Prostate gland (tissue), 2 donors: Measurements from ENCODE around the gene PMM2. TPM values are rescaled to one million over a fixed set of nuclear protein-coding genes. Genes with fewer than 3 reads are reported as not detected.

Source experiments
- DNase-seq: peaks from one replicate; pipeline ENCODE4 v3.0.0-alpha.2; 2019; ENCODE audit warnings: low spot score
- H3K27ac ChIP-seq, 2 donors: fragments of 200-600 bp; sonication (generic); 2 replicates each; pipeline ENCODE4 v1.5.1; 2017 to 2019
- H3K27me3 ChIP-seq: fragments of 200-600 bp; sonication (generic); replicated peaks from 2 replicates; pipeline ENCODE4 v1.5.1; 2019; ENCODE audit not compliant: insufficient read depth
- H3K36me3 ChIP-seq, 2 donors: fragments of 200-600 bp; sonication (generic); 1 replicate in 1 of 2; 2 replicates in 1 of 2; pipeline versions ENCODE4 v1.5.1 to v1.8.1; 2017 to 2019
- H3K4me1 ChIP-seq: fragments of 200-600 bp; sonication (generic); replicated peaks from 2 replicates; pipeline ENCODE4 v1.5.1; 2019
- H3K4me3 ChIP-seq, 2 donors: fragments of 200-600 bp; sonication (generic); 2 replicates each; pipeline ENCODE4 v1.5.1; 2017 to 2019
- H3K9me3 ChIP-seq: fragments of 200-600 bp; sonication (generic); 2 replicates; pipeline ENCODE4 v1.5.1; 2017
- CTCF ChIP-seq, 4 experiments: fragments of 200-600 bp in 2 of 4; fragments of 450-650 bp in 2 of 4; sonication (generic) in 2 of 4; IDR thresholded peaks; 1 replicate in 3 of 4; 2 replicates in 1 of 4; pipeline ENCODE4 v1.5.1; 2016 to 2019; ENCODE audit warnings: antibody characterized with exemption in 4 of 4, mild to moderate bottlenecking in 2 of 4, moderate library complexity in 2 of 4
- POLR2A ChIP-seq: fragments of 450-650 bp; IDR thresholded peaks from one replicate; pipeline ENCODE4 v1.6.1; 2016; ENCODE audit warnings: antibody characterized with exemption, mild to moderate bottlenecking
- POLR2AphosphoS5 ChIP-seq: sonication (generic); formaldehyde crosslinking; IDR thresholded peaks from one replicate; pipeline ENCODE4 v1.6.1; 2017; ENCODE audit warnings: antibody characterized with exemption
- WGBS: methylation state at CpG from one replicate; pipeline ENCODE4 v1.1.5; 2018; 5-methylcytosine and 5-hydroxymethylcytosine counted together
- intact Hi-C: fragments of 100-400 bp; cut with DNase I; formaldehyde crosslinking; loops from one replicate; pipeline ENCODE4 v1.14.2; 2022
- total RNA-seq, 2 donors: library from RNA; depleted of rRNA; stranded (reverse); fragments of >200 nt; gene quantifications; one replicate each; pipeline ENCODE4 v1.1.0, GENCODE V29; 2016

The PMM2 gene
- total RNA-seq, 2 donors from 2014 or later = 30.6 to 39.2 TPM

GRCh38 chr16:8878523-8878911 lies 80.9 kb downstream of the PMM2 start:
- intact Hi-C loops = no loop called here
- no peak overlapping the region for H3K27ac ChIP-seq

GRCh38 chr16:8880839-8881510 lies 83.3 kb downstream of the PMM2 start:
- Histone ChIP-seq H3K4me1 (no peaks in the 10 kb centered on the region), H3K27ac (no peak overlapping the region), H3K27me3 (no peaks in the 10 kb centered on the region), H3K36me3 (no peaks in the 10 kb centered on the region), H3K9me3 (no peaks in the 10 kb centered on the region), H3K4me3 (no peak overlapping the region)
- DNase-seq = no peak
- TF ChIP-seq CTCF (IDR thresholded peaks at IDR 0.05) = no peak
- TF ChIP-seq POLR2AphosphoS5 = no peak
- no peak for TF ChIP-seq POLR2A
- WGBS = 95% methylated on average over 8 of the region's 8 CpGs
- intact Hi-C loops = loop anchor here (2.0 kb wide), 2 partner anchors 220 to 314 kb away; no protein-coding TSS in a partner anchor

More at GRCh38 chr16:8878523-8878911, 80.9 kb downstream of the PMM2 start:
- Histone ChIP-seq H3K4me1 (no peaks in the 10 kb centered on the region), H3K36me3 (no peaks in the 10 kb centered on the region), H3K27me3 (no peaks in the 10 kb centered on the region), H3K9me3 (no peaks in the 10 kb centered on the region), H3K4me3 (no peak overlapping the region)
- no peak for DNase-seq
- 53% methylated on average over 6 of the region's 6 CpGs for WGBS
- TF ChIP-seq POLR2A (no peak), POLR2AphosphoS5 (peak; percentile 21)

GRCh38 chr16:8882041-8882617 lies 84.5 kb downstream of the PMM2 start, which contains the start of gene LITAFD:
LITAFD (plus strand) TSS chr16:8882351; CDS start chr16:8884356, 2,005 bp downstream.
- WGBS = 67% methylated on average over 10 of the region's 10 CpGs
- Histone ChIP-seq H3K36me3 (no peaks in the 10 kb centered on the region), H3K9me3 (no peaks in the 10 kb centered on the region), H3K4me3 (no peak within 1 kb of the TSS), H3K27ac (no peak within 1 kb of the TSS), H3K4me1 (no peaks in the 10 kb centered on the region), H3K27me3 (no peaks in the 10 kb centered on the region)
- TF ChIP-seq POLR2AphosphoS5 (no peak), POLR2A (no peak), CTCF (IDR thresholded peaks at IDR 0.05) (no peak)
- no peak for DNase-seq
- intact Hi-C loops = no loop called here

GRCh38 chr16:8882725-8883377 lies 85.2 kb downstream of the PMM2 start:
- no peak for TF ChIP-seq POLR2A
- TF ChIP-seq POLR2AphosphoS5 = no peak
- no peak for TF ChIP-seq CTCF (IDR thresholded peaks at IDR 0.05)
- WGBS = 88% methylated on average over 17 of the region's 17 CpGs
- Histone ChIP-seq H3K27me3 (no peaks in the 10 kb centered on the region), H3K4me3 (no peak overlapping the region), H3K4me1 (no peaks in the 10 kb centered on the region), H3K27ac (no peak overlapping the region), H3K9me3 (no peaks in the 10 kb centered on the region), H3K36me3 (no peaks in the 10 kb centered on the region)
- intact Hi-C loops = no loop called here
- DNase-seq = no peak

DNA sequence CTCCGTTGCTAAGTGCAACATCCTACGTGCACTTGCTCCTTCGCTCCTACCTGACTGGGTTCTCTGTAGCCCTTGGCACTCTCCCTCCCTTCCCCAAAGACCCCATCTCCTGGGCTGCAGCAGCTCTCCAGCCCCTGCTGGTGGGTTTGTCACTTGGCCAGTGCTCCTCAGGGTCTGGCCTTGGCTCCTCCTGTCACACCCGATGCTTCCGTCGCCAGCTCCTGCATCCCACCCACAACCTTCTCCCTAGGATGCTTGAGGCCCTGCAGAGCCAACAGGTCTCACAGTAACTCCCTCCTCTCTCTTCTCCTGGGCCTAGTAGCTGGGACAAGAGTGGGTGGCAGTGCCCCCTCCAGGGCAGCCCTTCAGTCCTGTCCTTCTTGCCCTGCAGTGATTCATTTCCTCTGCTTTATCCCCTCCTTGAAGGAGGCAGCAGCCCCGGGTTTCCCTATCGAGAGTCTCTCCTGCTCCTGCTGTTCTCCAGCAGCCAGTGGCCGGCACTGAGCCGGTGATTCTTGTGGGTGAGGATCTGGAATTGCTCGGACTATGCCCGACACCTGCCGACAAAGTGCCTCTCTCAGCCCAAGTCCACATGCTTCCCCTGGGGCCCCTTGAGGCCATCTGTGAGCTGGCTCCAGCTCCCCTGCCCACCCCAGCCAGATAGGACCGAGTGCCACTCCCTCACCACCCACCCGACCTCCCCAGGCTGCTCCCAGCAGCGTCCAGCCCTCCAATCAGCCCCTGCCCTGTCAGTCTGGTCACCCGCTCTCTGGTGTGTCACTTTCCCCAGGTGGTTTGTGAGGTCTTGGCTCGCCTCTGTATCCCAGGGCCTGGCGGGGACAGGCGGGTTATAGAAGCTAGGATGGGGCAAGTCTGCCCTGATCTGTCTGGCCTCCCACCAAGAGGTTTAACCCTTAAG lies 88.3 kb downstream of the PMM2 start:
- intact Hi-C loops = no loop called here
- H3K27ac ChIP-seq = no peak overlapping the region
- no peak overlapping the region for H3K4me3 ChIP-seq
- TF ChIP-seq CTCF (IDR thresholded peaks at IDR 0.05) = no peak
- no peak for TF ChIP-seq POLR2A
- TF ChIP-seq POLR2AphosphoS5 = no peak
- DNase-seq = no peak
- no peaks in the 10 kb centered on the region for H3K27me3 ChIP-seq
- WGBS = 14% methylated on average over 17 of the region's 20 CpGs
- no peaks in the 10 kb centered on the region for H3K9me3 ChIP-seq
- H3K4me1 ChIP-seq = no peaks in the 10 kb centered on the region
- no peaks in the 10 kb centered on the region for H3K36me3 ChIP-seq
